ENCODE measurements around the gene OR9Q1.

GRCh38 chr11:58070585-58070984 lies 46.9 kb downstream of the OR9Q1 start:
- no peak for TF ChIP-seq CTCF (IDR thresholded peaks at IDR 0.05)
- no peak for TF ChIP-seq EP300 (IDR thresholded peaks at IDR 0.05)
- TF ChIP-seq POLR2A (IDR thresholded peaks at IDR 0.05) = no peak
